ENCODE measurements around the gene RGMB. TPM values are rescaled to one million over a fixed set of nuclear protein-coding genes. Genes with fewer than 3 reads are reported as not detected.

RGMB gene
- total and polyA plus RNA-seq, 3 experiments from 2014 or later = 2.1 to 5.2 (median 5.1) TPM

- Histone ChIP-seq H3K36me3 (ENCODE audit: insufficient read depth, low read length) (no peaks in the 10 kb centered on the region), H3K4me1 (ENCODE audit: insufficient read depth, low read length) (peaks cover 36% of the 10 kb centered on the region), H3K27ac (ENCODE audit: low read depth, low read length) (no peak overlapping the region), H3K4me3 (ENCODE audit: low read length) (peak overlapping the region; percentile 73), H3K27me3 (ENCODE audit: insufficient read depth, low read length, poor library complexity, severe bottlenecking) (peaks cover 26% of the 10 kb centered on the region), H3K9me3 (ENCODE audit: low read length) (no peaks in the 10 kb centered on the region)
- H3K27ac Mint-ChIP-seq = peak overlapping the region in 5 of 8 donors; percentile 16 to 88 (median 56)
- H3K4me1 Mint-ChIP-seq = peaks cover 40 to 52% (median 49%) of the 10 kb centered on the region in 3 donors
- peaks cover 31 to 43% of the 10 kb centered on the region in 2 donors for H3K27me3 Mint-ChIP-seq
- H3K9me3 Mint-ChIP-seq = peaks cover 0 to 8% (median 0%) of the 10 kb centered on the region in 5 donors
- CTCF ChIA-PET = interaction anchor here (0.9 to 5.1 kb wide), 15 partner anchors 8 to 1539 kb away, joined by 3 to 29 read pairs (median 5); no protein-coding TSS in a partner anchor
- POLR2A ChIA-PET = no interaction called here
- peak; percentile 21 to 58 (median 34) for DNase-seq
- peak overlapping the region; percentile 88 to 99 (median 94) for H3K4me3 Mint-ChIP-seq
- peaks cover 0 to 8% (median 0%) of the 10 kb centered on the region in 3 donors for H3K36me3 Mint-ChIP-seq
Measured at GRCh38 chr5:98769210-98769958, 4.1 kb upstream of the RGMB start.

GRCh38 chr5:98769959-98770208 is 3.6 kb upstream of the RGMB start:
- POLR2A ChIA-PET = no interaction called here
- Histone ChIP-seq H3K36me3 (ENCODE audit: insufficient read depth, low read length) (no peaks in the 10 kb centered on the region), H3K4me3 (ENCODE audit: low read length) (peak overlapping the region; percentile 73), H3K4me1 (ENCODE audit: insufficient read depth, low read length) (peaks cover 39% of the 10 kb centered on the region), H3K9me3 (ENCODE audit: low read length) (no peaks in the 10 kb centered on the region), H3K27me3 (ENCODE audit: insufficient read depth, low read length, poor library complexity, severe bottlenecking) (peaks cover 26% of the 10 kb centered on the region), H3K27ac (ENCODE audit: low read depth, low read length) (no peak overlapping the region)
- peaks cover 45 to 57% (median 54%) of the 10 kb centered on the region in 3 donors for H3K4me1 Mint-ChIP-seq
- H3K36me3 Mint-ChIP-seq = peaks cover 0 to 10% (median 0%) of the 10 kb centered on the region in 3 donors
- peaks cover 26 to 42% of the 10 kb centered on the region in 2 donors for H3K27me3 Mint-ChIP-seq
- peaks cover 0 to 10% (median 0%) of the 10 kb centered on the region in 5 donors for H3K9me3 Mint-ChIP-seq
- DNase-seq = no peak
- CTCF ChIA-PET = interaction anchor here (1.0 to 5.1 kb wide), 11 partner anchors 8 to 1539 kb away, joined by 3 to 29 read pairs (median 5); no protein-coding TSS in a partner anchor
- H3K4me3 Mint-ChIP-seq = peak overlapping the region; percentile 88 to 99 (median 94)
- peak overlapping the region in 6 of 8 donors; percentile 15 to 88 (median 52) for H3K27ac Mint-ChIP-seq

DNA sequence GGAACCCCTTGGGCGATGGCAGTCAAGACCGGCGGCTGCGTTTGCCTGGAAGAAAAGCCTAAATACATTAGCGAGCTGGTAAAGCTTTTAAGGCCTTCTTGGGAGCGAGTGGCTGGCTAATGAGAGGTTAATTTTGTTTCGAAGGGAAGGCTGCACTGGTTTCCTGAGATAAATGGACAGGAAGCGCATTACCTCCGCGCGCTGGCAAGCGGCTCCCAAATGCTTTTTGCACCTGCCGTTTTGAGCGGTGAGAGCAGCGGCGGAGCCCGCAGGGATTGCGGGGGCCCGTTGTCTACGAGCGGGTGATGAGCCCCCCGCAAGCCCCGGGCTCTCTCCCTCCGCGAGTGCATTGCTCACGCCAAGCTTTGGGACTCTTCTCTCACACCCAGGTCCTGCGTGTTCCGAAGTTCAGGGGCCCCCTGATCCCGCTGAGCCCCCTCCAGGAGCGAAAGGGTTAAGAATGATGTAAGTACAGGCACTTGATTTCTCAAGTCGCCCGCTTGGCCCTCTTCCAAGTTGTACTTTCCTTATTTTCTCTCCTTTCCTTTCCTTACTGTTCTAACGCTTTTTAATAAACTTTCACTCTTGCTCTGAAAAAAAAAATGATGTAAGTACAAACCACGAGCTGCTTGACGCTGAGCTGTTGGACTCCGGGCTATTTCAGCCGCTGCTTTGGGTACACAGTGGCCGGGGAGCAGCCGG is 3.1 kb upstream of the RGMB start:
- H3K4me1 ChIP-seq (ENCODE audit: insufficient read depth, low read length) = peaks cover 44% of the 10 kb centered on the region
- H3K36me3 ChIP-seq (ENCODE audit: insufficient read depth, low read length) = no peaks in the 10 kb centered on the region
- Mint-ChIP-seq H3K4me1 (peaks cover 49 to 61% (median 59%) of the 10 kb centered on the region in 3 donors), H3K36me3 (peaks cover 0 to 10% (median 0%) of the 10 kb centered on the region in 3 donors), H3K4me3 (peak overlapping the region; percentile 88 to 99 (median 94)), H3K9me3 (peaks cover 0 to 10% (median 0%) of the 10 kb centered on the region in 5 donors), H3K27ac (peak overlapping the region; percentile 16 to 88 (median 65)), H3K27me3 (peaks cover 28 to 42% of the 10 kb centered on the region in 2 donors)
- ChIA-PET CTCF (interaction anchor here (1.0 to 5.1 kb wide), 13 partner anchors 7 to 1540 kb away, joined by 3 to 29 read pairs (median 5); no protein-coding TSS in a partner anchor), POLR2A (no interaction called here)
- DNase-seq = peak in 3 of 5 donors; percentile 1 to 46 (median 22)
- no peaks in the 10 kb centered on the region for H3K9me3 ChIP-seq (ENCODE audit: low read length)
- no peak overlapping the region for H3K27ac ChIP-seq (ENCODE audit: low read depth, low read length)
- peaks cover 28% of the 10 kb centered on the region for H3K27me3 ChIP-seq (ENCODE audit: insufficient read depth, low read length, poor library complexity, severe bottlenecking)
- peak overlapping the region; percentile 73 for H3K4me3 ChIP-seq (ENCODE audit: low read length)

- H3K4me1 ChIP-seq (ENCODE audit: insufficient read depth, low read length) = peaks cover 49% of the 10 kb centered on the region
- peak overlapping the region; percentile 16 to 88 (median 61) for H3K27ac Mint-ChIP-seq
- peaks cover 32% of the 10 kb centered on the region for H3K27me3 ChIP-seq (ENCODE audit: insufficient read depth, low read length, poor library complexity, severe bottlenecking)
- no peaks in the 10 kb centered on the region for H3K36me3 ChIP-seq (ENCODE audit: insufficient read depth, low read length)
- peak overlapping the region; percentile 88 to 99 (median 94) for H3K4me3 Mint-ChIP-seq
- H3K9me3 ChIP-seq (ENCODE audit: low read length) = no peaks in the 10 kb centered on the region
- ChIA-PET CTCF (interaction anchor here (1.1 to 5.1 kb wide), 6 partner anchors 10 to 25 kb away, joined by 3 to 29 read pairs (median 12); no protein-coding TSS in a partner anchor), POLR2A (no interaction called here)
- H3K9me3 Mint-ChIP-seq = peaks cover 0 to 10% (median 0%) of the 10 kb centered on the region in 5 donors
- H3K27me3 Mint-ChIP-seq = peaks cover 26 to 38% of the 10 kb centered on the region in 2 donors
- H3K4me3 ChIP-seq (ENCODE audit: low read length) = peak overlapping the region; percentile 73
- no peak overlapping the region for H3K27ac ChIP-seq (ENCODE audit: low read depth, low read length)
- peaks cover 0 to 10% (median 0%) of the 10 kb centered on the region in 3 donors for H3K36me3 Mint-ChIP-seq
- peak in 2 of 5 donors; percentile 18 to 47 for DNase-seq
- peaks cover 52 to 67% (median 65%) of the 10 kb centered on the region in 3 donors for H3K4me1 Mint-ChIP-seq
Measured at GRCh38 chr5:98770911-98771322, 2.5 kb upstream of the RGMB start.

DNA sequence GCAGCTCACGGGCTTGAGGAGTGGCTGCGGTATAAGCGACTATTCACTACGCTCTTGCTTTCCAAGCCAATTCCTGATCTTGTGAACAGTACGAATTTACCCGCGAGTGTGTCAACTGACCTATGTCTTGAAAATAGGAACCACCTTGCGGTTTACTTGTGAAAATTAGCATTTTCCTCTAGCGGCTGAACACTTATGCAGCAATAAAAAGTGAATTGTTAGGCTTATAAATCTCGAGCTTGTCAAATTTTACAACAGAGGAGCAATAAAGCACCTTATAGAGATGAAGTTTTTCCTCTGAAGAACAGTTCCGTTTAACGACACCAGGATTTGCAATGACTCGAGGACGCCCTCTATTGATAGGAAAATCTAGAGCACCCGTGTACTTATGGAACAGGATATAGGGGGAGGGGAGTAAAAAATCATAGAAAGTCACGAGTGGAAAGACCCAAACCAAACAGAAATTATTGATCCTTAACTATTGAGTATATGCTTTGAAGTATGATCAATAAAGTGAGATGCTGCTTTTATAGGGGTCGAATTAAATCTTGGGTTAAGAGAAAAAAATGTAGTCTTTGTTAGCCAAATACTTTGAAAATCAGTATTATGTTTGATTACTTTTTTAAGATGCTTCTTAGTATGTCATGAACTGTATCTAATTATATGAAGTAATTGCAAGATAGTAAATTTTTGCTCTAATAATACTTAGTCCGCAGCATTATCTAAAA is 1.9 kb upstream of the RGMB start:
- ChIA-PET POLR2A (no interaction called here), CTCF (interaction anchor here (1.1 to 5.1 kb wide), 6 partner anchors 9 to 26 kb away, joined by 3 to 29 read pairs (median 12); no protein-coding TSS in a partner anchor)
- peaks cover 52 to 73% (median 67%) of the 10 kb centered on the region in 3 donors for H3K4me1 Mint-ChIP-seq
- DNase-seq = peak; percentile 6 to 78 (median 64)
- Histone ChIP-seq H3K36me3 (ENCODE audit: insufficient read depth, low read length) (no peaks in the 10 kb centered on the region), H3K4me1 (ENCODE audit: insufficient read depth, low read length) (peaks cover 51% of the 10 kb centered on the region), H3K27ac (ENCODE audit: low read depth, low read length) (no peak overlapping the region), H3K4me3 (ENCODE audit: low read length) (peak overlapping the region; percentile 73), H3K27me3 (ENCODE audit: insufficient read depth, low read length, poor library complexity, severe bottlenecking) (peaks cover 32% of the 10 kb centered on the region), H3K9me3 (ENCODE audit: low read length) (no peaks in the 10 kb centered on the region)
- H3K9me3 Mint-ChIP-seq = peaks cover 0 to 10% (median 0%) of the 10 kb centered on the region in 5 donors
- H3K27ac Mint-ChIP-seq = peak overlapping the region in 7 of 8 donors; percentile 16 to 88 (median 55)
- H3K27me3 Mint-ChIP-seq = peaks cover 24 to 33% of the 10 kb centered on the region in 2 donors
- peaks cover 0 to 10% (median 0%) of the 10 kb centered on the region in 3 donors for H3K36me3 Mint-ChIP-seq
- H3K4me3 Mint-ChIP-seq = peak overlapping the region; percentile 88 to 99 (median 94)

- H3K27ac Mint-ChIP-seq = peak overlapping the region; percentile 73 to 95 (median 86)
- H3K27me3 ChIP-seq (ENCODE audit: insufficient read depth, low read length, poor library complexity, severe bottlenecking) = peaks cover 32% of the 10 kb centered on the region
- H3K4me1 ChIP-seq (ENCODE audit: insufficient read depth, low read length) = peaks cover 51% of the 10 kb centered on the region
- no peaks in the 10 kb centered on the region for H3K9me3 ChIP-seq (ENCODE audit: low read length)
- H3K36me3 ChIP-seq (ENCODE audit: insufficient read depth, low read length) = no peaks in the 10 kb centered on the region
- H3K4me3 Mint-ChIP-seq = peak overlapping the region; percentile 90 to 96 (median 93)
- H3K27ac ChIP-seq (ENCODE audit: low read depth, low read length) = no peak overlapping the region
- ChIA-PET CTCF (interaction anchor here (1.1 to 5.1 kb wide), 3 partner anchors 10 to 23 kb away, joined by 4 to 29 read pairs (median 19); no protein-coding TSS in a partner anchor), POLR2A (interaction anchor here (1.1 kb wide), 1 partner anchor 157 kb away, joined by 4 read pairs; no protein-coding TSS in a partner anchor)
- peaks cover 50 to 77% (median 68%) of the 10 kb centered on the region in 3 donors for H3K4me1 Mint-ChIP-seq
- peaks cover 0 to 10% (median 0%) of the 10 kb centered on the region in 5 donors for H3K9me3 Mint-ChIP-seq
- peaks cover 0 to 10% (median 0%) of the 10 kb centered on the region in 3 donors for H3K36me3 Mint-ChIP-seq
- peak overlapping the region; percentile 42 for H3K4me3 ChIP-seq (ENCODE audit: low read length)
- DNase-seq = peak in 4 of 5 donors; percentile 8 to 72 (median 30)
- peaks cover 27 to 35% of the 10 kb centered on the region in 2 donors for H3K27me3 Mint-ChIP-seq
Measured at GRCh38 chr5:98772415-98773213, 849 bp upstream of the RGMB start.

DNA sequence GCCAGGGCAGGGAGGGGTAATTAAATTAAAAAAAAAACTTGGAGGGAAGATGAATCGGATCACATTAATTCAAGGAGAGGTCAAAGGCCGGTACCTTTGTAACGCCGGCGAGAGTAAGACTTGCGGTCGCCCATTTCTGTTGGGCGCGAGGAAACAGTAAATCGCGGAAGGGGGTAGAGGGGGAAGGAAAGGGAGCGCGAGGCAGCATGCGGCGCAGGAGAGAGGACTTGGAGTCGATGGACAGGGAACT is 324 bp upstream of the RGMB start:
- H3K27me3 Mint-ChIP-seq = peaks cover 26 to 33% of the 10 kb centered on the region in 2 donors
- CTCF ChIA-PET = interaction anchor here (1.1 to 2.9 kb wide), 2 partner anchors 10 to 22 kb away, joined by 4 to 19 read pairs; no protein-coding TSS in a partner anchor
- peaks cover 30% of the 10 kb centered on the region for H3K27me3 ChIP-seq (ENCODE audit: insufficient read depth, low read length, poor library complexity, severe bottlenecking)

More for the DNA sequence above, 324 bp upstream of the RGMB start:
- H3K27ac ChIP-seq (ENCODE audit: low read depth, low read length) = no peak overlapping the region
- Mint-ChIP-seq H3K9me3 (peaks cover 0 to 10% (median 0%) of the 10 kb centered on the region in 5 donors), H3K27ac (peak overlapping the region; percentile 73 to 95 (median 86)), H3K4me3 (peak overlapping the region; percentile 90 to 96 (median 93)), H3K4me1 (peaks cover 47 to 76% (median 68%) of the 10 kb centered on the region in 3 donors), H3K36me3 (peaks cover 0 to 10% (median 0%) of the 10 kb centered on the region in 3 donors)
- DNase-seq = no peak
- no peaks in the 10 kb centered on the region for H3K9me3 ChIP-seq (ENCODE audit: low read length)
- peaks cover 50% of the 10 kb centered on the region for H3K4me1 ChIP-seq (ENCODE audit: insufficient read depth, low read length)
- POLR2A ChIA-PET = no interaction called here
- H3K4me3 ChIP-seq (ENCODE audit: low read length) = peak overlapping the region; percentile 42
- no peaks in the 10 kb centered on the region for H3K36me3 ChIP-seq (ENCODE audit: insufficient read depth, low read length)

Measured in CD8-positive, alpha-beta memory T cell (primary cell).